ENCODE results near the gene AGAP9.
"Not testable (repeated sequence)": the region's sequence is repeated elsewhere in the genome, so short reads cannot be mapped to it uniquely, and the experiment has no call there.

GRCh38 chr10:47483923-47484322 is 39.5 kb downstream of the AGAP9 start, which contains the start of gene ANXA8:
- TF ChIP-seq, protein P1, sequence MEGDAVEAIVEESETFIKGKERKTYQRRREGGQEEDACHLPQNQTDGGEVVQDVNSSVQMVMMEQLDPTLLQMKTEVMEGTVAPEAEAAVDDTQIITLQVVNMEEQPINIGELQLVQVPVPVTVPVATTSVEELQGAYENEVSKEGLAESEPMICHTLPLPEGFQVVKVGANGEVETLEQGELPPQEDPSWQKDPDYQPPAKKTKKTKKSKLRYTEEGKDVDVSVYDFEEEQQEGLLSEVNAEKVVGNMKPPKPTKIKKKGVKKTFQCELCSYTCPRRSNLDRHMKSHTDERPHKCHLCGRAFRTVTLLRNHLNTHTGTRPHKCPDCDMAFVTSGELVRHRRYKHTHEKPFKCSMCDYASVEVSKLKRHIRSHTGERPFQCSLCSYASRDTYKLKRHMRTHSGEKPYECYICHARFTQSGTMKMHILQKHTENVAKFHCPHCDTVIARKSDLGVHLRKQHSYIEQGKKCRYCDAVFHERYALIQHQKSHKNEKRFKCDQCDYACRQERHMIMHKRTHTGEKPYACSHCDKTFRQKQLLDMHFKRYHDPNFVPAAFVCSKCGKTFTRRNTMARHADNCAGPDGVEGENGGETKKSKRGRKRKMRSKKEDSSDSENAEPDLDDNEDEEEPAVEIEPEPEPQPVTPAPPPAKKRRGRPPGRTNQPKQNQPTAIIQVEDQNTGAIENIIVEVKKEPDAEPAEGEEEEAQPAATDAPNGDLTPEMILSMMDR (IDR thresholded peaks at IDR 0.05; ENCODE audit: poor library complexity, severe bottlenecking): not testable (repeated sequence)
- TF ChIP-seq TAF1 (IDR thresholded peaks at IDR 0.05; ENCODE audit: low read depth); POLR2AphosphoS5 (IDR thresholded peaks at IDR 0.05); EZH2 (IDR thresholded peaks at IDR 0.05; ENCODE audit: borderline replicate concordance, insufficient read depth, low read length, poor library complexity, severe bottlenecking); SMC3 (conservative IDR thresholded peaks at IDR 0.05; ENCODE audit: poor library complexity); EP300 (conservative IDR thresholded peaks at IDR 0.05; ENCODE audit: poor library complexity, severe bottlenecking): not testable (repeated sequence)

Measured in neural cell (in vitro differentiated cells).